ENCODE measurements around the gene HCFC1.
A peak's percentile ranks its signal among the peaks of the same experiment; 100 is the strongest.

The HCFC1 gene

GRCh38 chrX:153937056-153937455 lies 34.6 kb downstream of the HCFC1 start:
- no peak overlapping the region for H3K4me3 ChIP-seq (ENCODE audit: low read depth, low read length)
- DNase-seq (ENCODE audit: low read depth): no peak
- TF ChIP-seq, protein P1, sequence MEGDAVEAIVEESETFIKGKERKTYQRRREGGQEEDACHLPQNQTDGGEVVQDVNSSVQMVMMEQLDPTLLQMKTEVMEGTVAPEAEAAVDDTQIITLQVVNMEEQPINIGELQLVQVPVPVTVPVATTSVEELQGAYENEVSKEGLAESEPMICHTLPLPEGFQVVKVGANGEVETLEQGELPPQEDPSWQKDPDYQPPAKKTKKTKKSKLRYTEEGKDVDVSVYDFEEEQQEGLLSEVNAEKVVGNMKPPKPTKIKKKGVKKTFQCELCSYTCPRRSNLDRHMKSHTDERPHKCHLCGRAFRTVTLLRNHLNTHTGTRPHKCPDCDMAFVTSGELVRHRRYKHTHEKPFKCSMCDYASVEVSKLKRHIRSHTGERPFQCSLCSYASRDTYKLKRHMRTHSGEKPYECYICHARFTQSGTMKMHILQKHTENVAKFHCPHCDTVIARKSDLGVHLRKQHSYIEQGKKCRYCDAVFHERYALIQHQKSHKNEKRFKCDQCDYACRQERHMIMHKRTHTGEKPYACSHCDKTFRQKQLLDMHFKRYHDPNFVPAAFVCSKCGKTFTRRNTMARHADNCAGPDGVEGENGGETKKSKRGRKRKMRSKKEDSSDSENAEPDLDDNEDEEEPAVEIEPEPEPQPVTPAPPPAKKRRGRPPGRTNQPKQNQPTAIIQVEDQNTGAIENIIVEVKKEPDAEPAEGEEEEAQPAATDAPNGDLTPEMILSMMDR (IDR thresholded peaks at IDR 0.05; ENCODE audit: insufficient read depth, low read depth, low read length, missing control alignments): no peak

DNA sequence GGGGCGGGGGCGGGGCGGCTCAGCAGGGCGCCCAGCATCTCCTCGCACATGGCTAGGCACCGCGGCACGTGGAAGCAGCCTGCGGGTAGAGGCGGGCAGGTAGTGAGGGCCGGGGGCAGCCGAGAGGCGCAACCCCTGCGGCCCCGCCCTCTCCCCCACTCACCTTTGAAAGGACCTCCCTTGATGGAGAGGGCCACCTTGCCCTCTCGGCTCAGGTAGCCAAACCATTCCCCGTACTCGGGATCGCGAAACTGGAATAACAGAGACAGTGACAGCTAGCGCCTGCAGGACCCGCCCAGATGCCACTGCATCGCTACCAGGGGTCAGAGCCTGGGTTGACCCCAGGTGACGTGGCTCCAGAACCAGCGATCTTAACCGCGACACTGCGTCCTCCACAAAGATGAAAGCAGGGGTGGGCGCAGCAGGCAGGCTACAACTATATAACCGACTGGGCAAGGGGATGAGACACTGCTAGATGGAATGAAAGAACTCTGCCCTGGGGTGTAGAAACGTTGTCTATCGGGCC lies 36.2 kb downstream of the HCFC1 start:
- TF ChIP-seq, protein P1 (IDR thresholded peaks at IDR 0.05; ENCODE audit: insufficient read depth, low read depth, low read length, missing control alignments): no peak
- peak overlapping the region; percentile 59 for H3K4me3 ChIP-seq (ENCODE audit: low read depth, low read length)
- no peak for DNase-seq (ENCODE audit: low read depth)

- TF ChIP-seq, protein P1 (IDR thresholded peaks at IDR 0.05; ENCODE audit: insufficient read depth, low read depth, low read length, missing control alignments): no peak
- peak; percentile 84 for DNase-seq (ENCODE audit: low read depth)
Observed at GRCh38 chrX:153934762-153935325, 36.8 kb downstream of the HCFC1 start, which contains the start of gene NAA10. Gene NAA10, minus strand, starts transcription at chrX:153935037. Its CDS starts 133 bp downstream, at chrX:153934904.

DNA sequence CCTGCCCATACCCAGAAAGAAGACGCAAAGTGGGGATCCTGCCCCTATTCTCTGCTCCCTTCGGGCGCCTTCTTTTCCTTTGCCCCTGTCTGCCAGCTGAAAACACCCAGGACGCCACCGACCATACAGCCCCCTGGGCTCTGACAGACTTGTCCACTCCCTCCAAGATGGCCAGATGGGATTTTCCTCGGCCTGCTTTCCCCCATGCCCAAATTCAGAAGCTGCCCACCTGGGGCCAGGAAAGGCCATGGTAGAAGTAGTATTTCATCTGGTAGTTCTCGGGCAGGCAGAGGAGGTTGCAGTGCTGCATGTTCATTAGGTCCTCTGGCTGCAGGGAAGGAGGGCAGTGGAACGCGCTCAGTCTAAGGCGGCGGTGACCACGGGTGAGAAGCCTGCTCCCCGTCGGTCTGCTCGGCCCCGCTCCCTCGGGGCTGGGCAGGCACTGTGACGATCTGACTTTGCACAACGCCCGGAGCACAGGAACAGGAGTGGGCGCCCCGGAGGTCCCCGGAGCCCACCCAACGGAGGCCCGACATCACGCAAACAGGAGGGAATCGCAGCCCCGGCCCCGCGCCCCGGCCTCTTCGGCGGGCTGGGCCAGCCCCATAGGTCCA lies 37.4 kb downstream of the HCFC1 start:
- H3K4me3 ChIP-seq (ENCODE audit: low read depth, low read length): peak overlapping the region; percentile 73
- no peak for DNase-seq (ENCODE audit: low read depth)
- TF ChIP-seq, protein P1 (IDR thresholded peaks at IDR 0.05; ENCODE audit: insufficient read depth, low read depth, low read length, missing control alignments): no peak

More at GRCh38 chrX:153934762-153935325, 36.8 kb downstream of the HCFC1 start, which contains the start of gene NAA10:
- peak within 1 kb of the TSS; percentile 73 for H3K4me3 ChIP-seq (ENCODE audit: low read depth, low read length)

DNA sequence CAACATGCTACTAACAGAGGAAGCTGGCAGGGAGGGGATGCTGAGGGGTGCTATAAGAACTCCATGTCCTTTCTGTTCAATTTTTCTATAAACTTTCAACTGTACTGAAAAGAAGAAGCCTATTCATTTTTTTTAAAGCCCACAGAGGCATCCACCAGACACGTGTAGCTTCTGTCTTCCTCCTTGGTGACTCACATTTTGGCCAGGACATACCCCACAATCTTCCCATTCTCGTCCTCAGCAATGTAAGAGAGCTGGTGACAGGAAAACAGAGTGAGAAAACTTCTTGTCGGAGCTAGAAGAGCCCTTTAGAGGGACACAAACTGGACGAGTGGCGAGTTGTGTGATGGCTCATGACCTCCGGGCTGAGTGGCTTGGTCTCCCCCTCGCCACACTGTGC lies 37.9 kb downstream of the HCFC1 start:
- TF ChIP-seq, protein P1 (IDR thresholded peaks at IDR 0.05; ENCODE audit: insufficient read depth, low read depth, low read length, missing control alignments): no peak
- DNase-seq (ENCODE audit: low read depth): no peak
- peak overlapping the region; percentile 73 for H3K4me3 ChIP-seq (ENCODE audit: low read depth, low read length)

GRCh38 chrX:153932220-153932915 lies 39.2 kb downstream of the HCFC1 start:
- H3K4me3 ChIP-seq (ENCODE audit: low read depth, low read length): no peak overlapping the region
- no peak for DNase-seq (ENCODE audit: low read depth)
- TF ChIP-seq, protein P1 (IDR thresholded peaks at IDR 0.05; ENCODE audit: insufficient read depth, low read depth, low read length, missing control alignments): no peak

All from GM12865 (cell line).